H9 (cell line): ENCODE data around the gene KHNYN. TPM values are rescaled to one million over a fixed set of nuclear protein-coding genes. Genes with fewer than 3 reads are reported as not detected.

Source experiments
- DNase-seq: peaks from one replicate; pipeline ENCODE4 v3.0.0-alpha.2; 2017
- H2AFZ ChIP-seq: one replicate; pipeline ENCODE4 v1.6.1; 2013; ENCODE audit warnings: mild to moderate bottlenecking, low read length, control low read depth, moderate library complexity
- H2AK5ac ChIP-seq: 2 replicates; pipeline ENCODE4 v1.6.1; 2013; ENCODE audit warnings: low read length, control low read depth, mixed read lengths; ENCODE audit not compliant: insufficient read length
- H2BK120ac ChIP-seq: one replicate; pipeline ENCODE4 v1.6.1; 2013; ENCODE audit warnings: low read depth, mild to moderate bottlenecking, low read length, control low read depth, inconsistent platforms; ENCODE audit not compliant: poor library complexity, severe bottlenecking
- H2BK12ac ChIP-seq: 2 replicates; pipeline ENCODE4 v1.6.1; 2013; ENCODE audit warnings: low read length, control low read depth, mixed read lengths, low read depth; ENCODE audit not compliant: insufficient read length
- H2BK15ac ChIP-seq: 2 replicates; pipeline ENCODE4 v1.6.1; 2013; ENCODE audit warnings: low read depth, low read length, control low read depth
- H2BK20ac ChIP-seq: one replicate; pipeline ENCODE4 v1.6.1; 2013; ENCODE audit warnings: low read depth, mild to moderate bottlenecking, low read length, control low read depth, inconsistent platforms; ENCODE audit not compliant: poor library complexity, severe bottlenecking
- H2BK5ac ChIP-seq: 2 replicates; pipeline ENCODE4 v1.6.1; 2013; ENCODE audit warnings: low read length, control low read depth, mixed read lengths; ENCODE audit not compliant: insufficient read length
- H3K14ac ChIP-seq: 2 replicates; pipeline ENCODE4 v1.6.1; 2013; ENCODE audit warnings: low read length, control low read depth; ENCODE audit not compliant: insufficient read depth
- H3K18ac ChIP-seq: 2 replicates; pipeline ENCODE4 v1.6.1; 2013; ENCODE audit warnings: low read depth, mild to moderate bottlenecking, mixed read lengths, low read length, control low read depth; ENCODE audit not compliant: insufficient read length
- H3K23ac ChIP-seq: 2 replicates; pipeline ENCODE4 v1.6.1; 2013; ENCODE audit warnings: low read length, control low read depth, mixed read lengths, low read depth; ENCODE audit not compliant: insufficient read length
- H3K23me2 ChIP-seq: 2 replicates; pipeline ENCODE4 v1.6.1; 2013; ENCODE audit warnings: low read depth, mild to moderate bottlenecking, mixed read lengths, low read length, control low read depth; ENCODE audit not compliant: insufficient read length, poor library complexity, severe bottlenecking
- H3K27ac ChIP-seq: 2 replicates; pipeline ENCODE4 v1.5.1; 2013; ENCODE audit warnings: low read length, control low read depth, mixed read lengths, low read depth; ENCODE audit not compliant: insufficient read length
- H3K27me3 ChIP-seq: 2 replicates; pipeline ENCODE4 v1.6.1; 2013; ENCODE audit warnings: low read length, control low read depth, inconsistent platforms; ENCODE audit not compliant: insufficient read depth
- H3K4ac ChIP-seq: 2 replicates; pipeline ENCODE4 v1.6.1; 2013; ENCODE audit warnings: low read depth, mild to moderate bottlenecking, control low read depth, inconsistent platforms, low read length, moderate library complexity
- H3K4me1 ChIP-seq: 2 replicates; pipeline ENCODE4 v1.6.1; 2013; ENCODE audit warnings: low read length, control low read depth, inconsistent platforms; ENCODE audit not compliant: insufficient read depth
- H3K4me2 ChIP-seq: 2 replicates; pipeline ENCODE4 v1.6.1; 2013; ENCODE audit warnings: low read length, control low read depth, mixed read lengths; ENCODE audit not compliant: insufficient read length, insufficient read depth
- H3K56ac ChIP-seq: 2 replicates; pipeline ENCODE4 v1.6.1; 2013; ENCODE audit warnings: low read depth, mild to moderate bottlenecking, mixed read lengths, low read length, control low read depth; ENCODE audit not compliant: insufficient read length
- H3K79me1 ChIP-seq: 2 replicates; pipeline ENCODE4 v1.6.1; 2013; ENCODE audit warnings: low read depth, mild to moderate bottlenecking, moderate library complexity, low read length, control low read depth, inconsistent platforms; ENCODE audit not compliant: insufficient read depth, poor library complexity, severe bottlenecking
- H3K79me2 ChIP-seq: 2 replicates; pipeline ENCODE4 v1.6.1; 2013; ENCODE audit warnings: low read length, control low read depth, inconsistent platforms; ENCODE audit not compliant: insufficient read depth
- H3K9ac ChIP-seq: 2 replicates; pipeline ENCODE4 v1.6.1; 2013; ENCODE audit warnings: low read length, control low read depth, mixed read lengths; ENCODE audit not compliant: insufficient read length; ENCODE audit errors: extremely low read depth
- H3K9me3 ChIP-seq: one replicate; pipeline ENCODE4 v1.6.1; 2013; ENCODE audit warnings: low read depth, low read length, inconsistent platforms; ENCODE audit not compliant: control insufficient read depth
- H3T11ph ChIP-seq: one replicate; pipeline ENCODE4 v1.6.1; 2013; ENCODE audit warnings: mild to moderate bottlenecking, low read length, control low read depth, inconsistent platforms
- H4K20me1 ChIP-seq: one replicate; pipeline ENCODE4 v1.6.1; 2013; ENCODE audit not compliant: control insufficient read depth, insufficient read length, insufficient read depth
- H4K5ac ChIP-seq: 2 replicates; pipeline ENCODE4 v1.6.1; 2013; ENCODE audit warnings: low read depth, mild to moderate bottlenecking, mixed read lengths, low read length, control low read depth; ENCODE audit not compliant: insufficient read length
- H4K8ac ChIP-seq: replicated peaks from 2 replicates; pipeline ENCODE4 v1.6.1; 2013; ENCODE audit warnings: low read length, control low read depth, mixed read lengths, low read depth; ENCODE audit not compliant: insufficient read length
- H4K91ac ChIP-seq: 2 replicates; pipeline ENCODE4 v1.6.1; 2013; ENCODE audit warnings: low read depth, mild to moderate bottlenecking, moderate library complexity, mixed read lengths, low read length, control low read depth; ENCODE audit not compliant: insufficient read length
- H3K27ac Mint-ChIP-seq, 3 experiments: 2 replicates in 2 of 3; 3 replicates in 1 of 3; pipeline ENCODE4 v1.8.0; 2020 to 2021; ENCODE audit warnings: mixed read lengths in 3 of 3, mild to moderate bottlenecking in 1 of 3, moderate library complexity in 1 of 3
- H3K27me3 Mint-ChIP-seq: 2 replicates; pipeline ENCODE4 v1.8.0; 2021; ENCODE audit warnings: low read depth, mild to moderate bottlenecking, moderate library complexity, mixed read lengths
- H3K36me3 Mint-ChIP-seq, 3 experiments: 2 replicates in 2 of 3; 3 replicates in 1 of 3; pipeline ENCODE4 v1.8.0; 2020 to 2021; ENCODE audit warnings: low read depth in 3 of 3, mixed read lengths in 3 of 3; ENCODE audit not compliant: insufficient read depth in 1 of 3
- H3K4me1 Mint-ChIP-seq, 2 experiments: 2 replicates each; pipeline ENCODE4 v1.8.0; 2020; ENCODE audit warnings: mixed read lengths in 2 of 2
- H3K4me3 Mint-ChIP-seq, 2 experiments: 2 replicates in 1 of 2; 3 replicates in 1 of 2; pipeline ENCODE4 v1.8.0; 2020 to 2021; ENCODE audit warnings: mild to moderate bottlenecking in 2 of 2, mixed read lengths in 2 of 2, moderate library complexity in 1 of 2
- H3K9me3 Mint-ChIP-seq, 2 experiments: 2 replicates in 1 of 2; 3 replicates in 1 of 2; pipeline ENCODE4 v1.8.0; 2020; ENCODE audit warnings: mild to moderate bottlenecking in 2 of 2, mixed read lengths in 2 of 2, moderate library complexity in 1 of 2
- WGBS: extraction: QIAGEN DNeasy Blood & Tissue Kit; methylation state at CpG from one replicate; pipeline ENCODE4 v1.1.7; 2013; ENCODE audit warnings: missing lambda C conversion rate, low lambda C conversion rate, mixed read lengths; ENCODE audit not compliant: insufficient read length; ENCODE audit errors: extremely low coverage; 5-methylcytosine and 5-hydroxymethylcytosine counted together
- total RNA-seq: library from RNA; stranded (reverse); gene quantifications from 2 replicates; pipeline ENCODE4 v1.2.1, GENCODE V29; 2021
- TF ChIP-seq, protein P1 (sequence below): fragments of 200-600 bp; sonication (generic); conservative IDR thresholded peaks from 3 replicates; pipeline ENCODE4 v1.8.0; 2021; ENCODE audit warnings: antibody characterized with exemption, mild to moderate bottlenecking

Gene KHNYN
- total RNA-seq, 1 experiment from 2014 or later = 30.0 TPM

- Histone ChIP-seq H3K23ac (no peak overlapping the region), H2BK20ac (no peak overlapping the region), H4K91ac (no peak overlapping the region), H2AK5ac (no peak overlapping the region), H2BK12ac (no peak overlapping the region), H2BK15ac (no peak overlapping the region), H2BK5ac (no peak overlapping the region), H3K27me3 (no peaks in the 10 kb centered on the region), H2BK120ac (no peak overlapping the region), H3K79me2 (no peaks in the 10 kb centered on the region), H3K9me3 (no peaks in the 10 kb centered on the region), H3K14ac (no peak overlapping the region), H3K4me1 (no peaks in the 10 kb centered on the region), H3K18ac (no peak overlapping the region), H4K8ac (no peak overlapping the region), H3K27ac (no peak overlapping the region), H3T11ph (no peak overlapping the region), H3K79me1 (peaks cover 2% of the 10 kb centered on the region), H4K20me1 (no peaks in the 10 kb centered on the region), H4K5ac (no peak overlapping the region), H3K4me2 (no peak overlapping the region), H3K56ac (no peak overlapping the region), H3K23me2 (peaks cover 10% of the 10 kb centered on the region), H3K4ac (no peak overlapping the region), H3K9ac (no peak overlapping the region), H2AFZ (no peak overlapping the region)
- no CpG with 5 or more reads among the region's 1 CpG for WGBS
- Mint-ChIP-seq H3K4me3 (no peak overlapping the region; a peak in 1 of 5 replicates), H3K9me3 (no peaks in the 10 kb centered on the region; a peak in 1 of 5 replicates), H3K4me1 (peaks cover 15 to 16% of the 10 kb centered on the region in 2 experiments), H3K27me3 (no peaks in the 10 kb centered on the region; the same call in 1 of the 2 replicates), H3K27ac (no peak overlapping the region), H3K36me3 (peaks cover 19 to 50% (median 45%) of the 10 kb centered on the region in 3 experiments)
- no peak for DNase-seq
- TF ChIP-seq, protein P1, sequence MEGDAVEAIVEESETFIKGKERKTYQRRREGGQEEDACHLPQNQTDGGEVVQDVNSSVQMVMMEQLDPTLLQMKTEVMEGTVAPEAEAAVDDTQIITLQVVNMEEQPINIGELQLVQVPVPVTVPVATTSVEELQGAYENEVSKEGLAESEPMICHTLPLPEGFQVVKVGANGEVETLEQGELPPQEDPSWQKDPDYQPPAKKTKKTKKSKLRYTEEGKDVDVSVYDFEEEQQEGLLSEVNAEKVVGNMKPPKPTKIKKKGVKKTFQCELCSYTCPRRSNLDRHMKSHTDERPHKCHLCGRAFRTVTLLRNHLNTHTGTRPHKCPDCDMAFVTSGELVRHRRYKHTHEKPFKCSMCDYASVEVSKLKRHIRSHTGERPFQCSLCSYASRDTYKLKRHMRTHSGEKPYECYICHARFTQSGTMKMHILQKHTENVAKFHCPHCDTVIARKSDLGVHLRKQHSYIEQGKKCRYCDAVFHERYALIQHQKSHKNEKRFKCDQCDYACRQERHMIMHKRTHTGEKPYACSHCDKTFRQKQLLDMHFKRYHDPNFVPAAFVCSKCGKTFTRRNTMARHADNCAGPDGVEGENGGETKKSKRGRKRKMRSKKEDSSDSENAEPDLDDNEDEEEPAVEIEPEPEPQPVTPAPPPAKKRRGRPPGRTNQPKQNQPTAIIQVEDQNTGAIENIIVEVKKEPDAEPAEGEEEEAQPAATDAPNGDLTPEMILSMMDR = no peak
These were observed 9.5 kb downstream of the KHNYN start for GRCh38 chr14:24439257-24439656.
